Stimulated activated CD4-positive, alpha-beta T cell treated with anti-CD3 and anti-CD28 coated beads, Interleukin-1b, Interleukin-23, amount 100 ng/mL, for 4 hours (primary cell): Measurements from ENCODE around the gene GPR151.

Experiments used
- DNase-seq, 2 donors: peaks; one replicate each; pipeline ENCODE4 v3.0.0-alpha.2; 2020; ENCODE audit warnings: low read depth in 2 of 2

Gene GPR151

DNA sequence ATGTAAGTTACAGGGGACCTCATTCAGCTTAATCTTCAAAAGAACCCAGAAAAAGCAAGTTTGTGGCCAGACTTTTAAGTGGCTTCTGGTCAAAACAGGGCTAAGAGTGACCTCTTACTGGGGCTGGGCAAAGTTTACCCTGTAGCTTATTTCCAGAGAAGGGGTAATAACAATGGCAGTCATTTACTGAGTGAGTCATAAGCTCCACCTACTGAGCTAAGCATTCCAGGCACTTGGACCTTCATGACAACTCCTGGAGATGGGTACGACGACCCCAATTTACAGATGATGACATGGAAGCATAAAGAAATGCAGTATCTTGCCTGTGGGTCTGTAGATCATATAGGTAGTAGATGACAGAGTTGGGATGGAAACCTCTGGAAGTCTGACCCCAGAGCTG lies 4.7 kb upstream of the GPR151 start:
- DNase-seq, result no peak

- DNase-seq, result no peak
Measured at GRCh38 chr5:146519554-146519953, 3.6 kb upstream of the GPR151 start.

- no peak for DNase-seq
Measured at GRCh38 chr5:146515473-146516150, 378 bp downstream of the GPR151 start.

DNA sequence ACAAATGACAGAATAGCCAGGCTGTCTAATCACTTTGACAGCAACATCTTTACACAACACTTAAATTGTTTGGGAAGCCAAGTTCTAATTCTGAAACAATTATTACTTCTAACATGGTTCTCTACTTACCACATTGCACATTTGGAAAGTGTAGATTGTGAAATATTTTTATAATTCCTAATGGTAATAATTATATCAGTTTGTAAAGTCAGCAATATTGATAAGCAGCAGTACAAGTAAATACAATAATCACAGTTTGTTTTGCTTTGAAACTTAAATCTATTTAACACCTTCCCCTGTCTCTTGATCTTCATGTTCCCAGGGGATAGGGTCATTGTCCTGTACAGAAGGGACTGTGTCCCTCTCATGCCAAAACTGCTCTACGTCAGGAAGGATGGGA lies 1.4 kb downstream of the GPR151 start:
- no peak for DNase-seq

DNA sequence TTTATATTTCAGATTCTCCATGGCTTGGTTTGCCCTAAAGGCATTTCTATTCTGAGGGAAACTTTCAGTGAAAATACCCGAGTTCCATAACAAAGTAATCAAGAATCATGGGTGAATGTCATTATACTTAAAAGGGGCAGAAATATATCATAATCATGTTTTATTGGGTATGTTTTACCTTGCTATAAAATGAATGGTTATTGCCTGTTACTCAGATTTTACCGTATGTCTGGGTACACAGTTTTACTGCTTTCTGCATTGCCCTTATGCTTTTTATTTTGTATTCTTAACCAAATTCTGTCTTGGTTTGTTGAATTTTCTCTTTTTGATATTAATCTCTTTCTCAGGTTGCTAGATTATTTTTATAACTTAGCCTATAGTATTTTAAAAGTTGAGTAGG lies 2.5 kb downstream of the GPR151 start:
- no peak for DNase-seq

DNA sequence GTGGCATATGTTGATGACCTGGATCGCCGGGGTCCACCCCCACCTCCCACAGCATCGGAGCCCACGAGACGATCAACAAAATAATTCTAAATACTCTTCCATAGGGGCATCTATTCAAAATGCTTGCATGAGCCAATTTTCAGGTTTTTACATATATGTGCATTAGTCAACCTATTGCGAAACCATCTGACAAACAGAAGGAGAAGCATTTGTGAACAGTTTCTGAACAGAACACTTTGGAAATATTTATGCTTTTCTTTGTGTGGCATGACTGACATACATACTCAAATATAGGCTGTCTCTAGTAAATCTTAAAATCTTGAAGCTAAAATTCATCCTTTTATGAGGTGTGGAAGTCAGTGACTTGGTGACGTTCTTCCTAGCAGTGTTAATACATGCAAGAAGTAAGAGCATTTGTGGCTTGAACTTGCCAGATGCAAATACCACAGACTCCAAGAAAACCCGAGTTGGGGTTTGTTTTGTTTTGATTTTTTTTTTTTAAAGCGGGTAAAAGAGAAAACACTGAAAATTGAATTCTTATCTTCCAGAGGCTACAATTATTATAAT lies 5.3 kb downstream of the GPR151 start:
- DNase-seq, result no peak

- no peak for DNase-seq
Measured at GRCh38 chr5:146507428-146507827, 8.6 kb downstream of the GPR151 start.

DNA sequence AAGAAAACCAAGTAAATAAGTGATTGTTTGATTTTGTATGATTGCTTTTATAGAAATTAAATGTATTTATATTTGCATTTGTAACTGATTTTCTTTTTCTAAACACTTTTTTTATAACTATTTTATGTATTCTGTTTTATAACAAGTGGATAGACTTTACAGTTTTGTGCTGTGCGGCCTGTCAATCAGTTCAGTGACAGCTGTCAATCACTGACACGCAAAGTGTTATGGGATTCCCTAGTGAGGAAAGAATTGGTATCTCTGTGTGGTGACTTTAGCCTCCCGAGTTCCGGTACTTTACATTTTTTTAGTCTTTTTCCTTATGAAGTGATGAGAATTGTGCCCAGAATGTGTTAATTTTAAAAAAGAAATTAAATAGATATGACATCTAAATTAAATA lies 16.3 kb downstream of the GPR151 start:
- DNase-seq, result no peak

GRCh38 chr5:146494656-146495055 lies 21.3 kb downstream of the GPR151 start:
- no peak for DNase-seq

- DNase-seq, result no peak
Measured at GRCh38 chr5:146490089-146490843, 25.7 kb downstream of the GPR151 start.

- no peak for DNase-seq
Measured at GRCh38 chr5:146484714-146485391, 31.1 kb downstream of the GPR151 start.

DNA sequence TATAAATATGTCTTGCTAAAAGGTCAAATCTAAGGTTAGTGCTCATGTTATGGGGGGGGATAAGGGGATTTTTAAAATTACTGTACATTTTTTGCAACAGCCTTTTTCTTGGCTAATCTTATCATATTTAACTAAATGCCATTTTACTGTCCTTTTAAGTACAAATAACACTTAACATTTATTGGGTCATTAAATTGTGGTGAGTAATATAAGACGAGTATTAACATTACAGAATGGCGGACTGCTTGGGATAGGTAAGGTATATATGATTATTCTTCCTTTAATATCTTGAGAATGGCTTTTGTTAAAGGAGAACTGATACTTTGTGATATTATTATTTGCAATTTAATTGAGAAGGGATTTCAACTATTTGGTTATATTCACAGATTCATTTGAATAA lies 33.2 kb downstream of the GPR151 start:
- no peak for DNase-seq

GRCh38 chr5:146475906-146476305 lies 40.1 kb downstream of the GPR151 start:
- DNase-seq, result no peak

- no peak for DNase-seq
Measured at GRCh38 chr5:146475190-146475780, 40.7 kb downstream of the GPR151 start.

GRCh38 chr5:146474065-146474464 lies 41.9 kb downstream of the GPR151 start:
- DNase-seq, result no peak

- DNase-seq, result no peak
Measured at GRCh38 chr5:146467760-146468159, 48.2 kb downstream of the GPR151 start.

- no peak for DNase-seq
Measured at GRCh38 chr5:146466521-146467349, 49.3 kb downstream of the GPR151 start.

DNA sequence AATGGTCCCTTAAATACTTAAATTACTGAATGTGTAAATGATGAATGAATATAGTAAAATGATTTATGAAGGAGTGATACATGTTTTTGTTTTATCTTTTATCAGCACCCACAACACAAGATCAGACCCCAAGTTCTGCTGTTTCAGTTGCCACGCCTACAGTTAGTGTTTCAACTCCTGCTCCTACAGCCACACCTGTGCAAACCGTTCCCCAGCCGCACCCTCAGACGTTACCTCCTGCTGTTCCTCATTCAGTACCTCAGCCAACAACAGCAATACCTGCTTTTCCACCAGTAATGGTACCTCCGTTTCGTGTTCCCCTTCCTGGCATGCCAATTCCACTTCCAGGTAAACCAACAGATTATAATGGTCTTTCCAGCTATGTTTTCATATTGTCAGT lies 52.5 kb downstream of the GPR151 start:
- DNase-seq, result no peak
